Muscle layer of duodenum (tissue), 2 donors: ENCODE data around the gene SPRING1.
"Not testable (repeated sequence)": the region's sequence is repeated elsewhere in the genome, so short reads cannot be mapped to it uniquely, and the experiment has no call there.

ENCODE experiments used
- H3K27ac ChIP-seq: one replicate; pipeline ENCODE4 v1.7.0; 2013; ENCODE audit warnings: mild to moderate bottlenecking, low read length
- H3K27me3 ChIP-seq: one replicate; pipeline ENCODE4 v1.7.0; 2013; ENCODE audit warnings: low read depth, mild to moderate bottlenecking, control low read depth, low read length
- H3K36me3 ChIP-seq, 2 donors: one replicate each; pipeline ENCODE4 v1.7.0; 2013; ENCODE audit warnings: low read length in 2 of 2, control low read depth in 1 of 2, mild to moderate bottlenecking in 1 of 2; ENCODE audit not compliant: insufficient read depth in 2 of 2, control insufficient read depth in 1 of 2
- H3K4me1 ChIP-seq, 2 donors: one replicate each; pipeline ENCODE4 v1.7.0; 2013; ENCODE audit warnings: low read length in 2 of 2, mild to moderate bottlenecking in 2 of 2, control low read depth in 1 of 2, moderate library complexity in 1 of 2; ENCODE audit not compliant: insufficient read depth in 2 of 2, control insufficient read depth in 1 of 2
- H3K4me3 ChIP-seq, 2 donors: one replicate each; pipeline ENCODE4 v1.7.0; 2013; ENCODE audit warnings: low read length in 2 of 2, low read depth in 1 of 2, mild to moderate bottlenecking in 1 of 2
- H3K9me3 ChIP-seq, 2 donors: one replicate each; pipeline ENCODE4 v1.7.0; 2013; ENCODE audit warnings: low read length in 2 of 2, control low read depth in 1 of 2, mild to moderate bottlenecking in 1 of 2; ENCODE audit not compliant: control insufficient read depth in 1 of 2
- donor health status: healthy.

SPRING1 gene

GRCh38 chr12:116765271-116765670 lies 27.4 kb upstream of the SPRING1 start:
- Histone ChIP-seq H3K4me3 (no peak overlapping the region), H3K9me3 (no peaks in the 10 kb centered on the region), H3K4me1 (no peaks in the 10 kb centered on the region), H3K36me3 (no peaks in the 10 kb centered on the region), H3K27ac (no peak overlapping the region), H3K27me3 (no peaks in the 10 kb centered on the region)

- H3K4me3 ChIP-seq, result no peak overlapping the region
- no peaks in the 10 kb centered on the region for H3K36me3 ChIP-seq
- no peak overlapping the region for H3K27ac ChIP-seq
- no peaks in the 10 kb centered on the region for H3K9me3 ChIP-seq
- no peaks in the 10 kb centered on the region for H3K27me3 ChIP-seq
- no peaks in the 10 kb centered on the region for H3K4me1 ChIP-seq
These were observed 23.6 kb upstream of the SPRING1 start for GRCh38 chr12:116761499-116761898.

- no peaks in the 10 kb centered on the region for H3K9me3 ChIP-seq
- H3K27me3 ChIP-seq, result no peaks in the 10 kb centered on the region
- H3K36me3 ChIP-seq, result no peaks in the 10 kb centered on the region
- H3K4me1 ChIP-seq, result no peaks in the 10 kb centered on the region
- H3K27ac ChIP-seq, result no peak overlapping the region
- no peak overlapping the region for H3K4me3 ChIP-seq
These were observed 22.8 kb upstream of the SPRING1 start for GRCh38 chr12:116760622-116761020.

DNA sequence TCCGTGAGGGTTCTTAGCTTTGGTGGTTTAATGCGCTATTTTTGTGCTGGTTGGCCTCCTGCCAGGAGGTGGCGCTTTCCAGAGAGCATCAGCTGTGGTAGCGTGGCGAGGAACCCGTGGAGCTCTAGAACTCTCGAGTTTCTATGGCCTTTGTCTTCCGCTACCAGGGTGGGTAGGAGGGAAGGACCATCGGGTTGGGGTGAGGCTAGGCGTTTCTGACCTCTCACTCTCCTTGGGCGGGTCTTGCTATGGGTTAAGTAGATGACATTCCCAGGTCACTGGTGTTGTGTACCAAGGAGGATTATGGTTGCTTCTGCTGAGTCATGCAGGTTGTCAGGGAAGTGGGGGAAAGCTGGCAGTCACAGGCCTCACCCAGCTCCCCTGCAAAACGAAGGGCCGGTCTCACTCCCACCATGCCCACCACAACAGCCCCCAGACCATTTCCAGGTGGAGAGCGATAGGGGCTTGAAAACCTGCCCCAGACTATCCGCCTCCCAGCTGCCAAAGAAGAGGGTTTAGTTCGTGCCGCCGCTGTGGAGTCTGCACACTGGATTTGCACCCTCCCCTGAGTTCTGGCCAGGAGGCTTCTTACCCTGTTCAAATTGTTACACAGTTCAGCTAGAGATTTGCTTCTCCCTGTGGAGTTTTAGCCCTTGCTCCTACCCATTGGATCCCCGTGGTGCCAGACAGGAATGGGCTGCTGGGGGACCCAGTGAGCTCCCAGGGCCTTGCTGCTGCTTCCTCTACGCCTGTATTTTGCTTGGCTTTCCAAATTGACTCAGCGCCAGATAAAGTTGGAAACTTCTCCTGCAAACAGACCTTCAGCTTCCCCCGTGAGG lies 22.1 kb upstream of the SPRING1 start:
- Histone ChIP-seq H3K4me1 (no peaks in the 10 kb centered on the region), H3K4me3 (no peak overlapping the region), H3K27ac (no peak overlapping the region), H3K36me3 (no peaks in the 10 kb centered on the region), H3K9me3 (no peaks in the 10 kb centered on the region), H3K27me3 (no peaks in the 10 kb centered on the region)

- H3K27ac ChIP-seq, H3K36me3 ChIP-seq, H3K9me3 ChIP-seq, H3K27me3 ChIP-seq, H3K4me1 ChIP-seq, H3K4me3 ChIP-seq: not testable (repeated sequence)
These were observed 16.9 kb upstream of the SPRING1 start for GRCh38 chr12:116754783-116755182.

DNA sequence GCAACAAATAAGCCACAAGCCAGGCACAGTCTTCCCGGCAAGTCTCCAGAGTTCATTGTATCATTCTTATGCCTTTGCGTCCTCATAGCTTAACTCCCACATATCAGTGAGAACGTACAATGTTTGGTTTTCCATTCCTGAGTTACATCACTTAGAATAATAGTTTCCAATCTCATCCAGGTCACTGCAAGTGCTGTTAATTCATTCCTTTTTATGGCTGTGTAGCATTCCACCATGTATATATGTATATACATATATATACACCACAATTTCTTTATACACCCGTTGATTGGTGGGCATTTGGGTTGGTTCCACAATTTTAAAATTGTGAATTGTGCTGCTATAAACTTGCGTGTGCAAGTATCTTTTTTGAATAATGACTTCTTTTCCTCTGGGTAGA lies 16.2 kb upstream of the SPRING1 start:
- not testable (repeated sequence) for H3K27ac ChIP-seq, H3K36me3 ChIP-seq, H3K4me1 ChIP-seq, H3K9me3 ChIP-seq, H3K27me3 ChIP-seq, H3K4me3 ChIP-seq

DNA sequence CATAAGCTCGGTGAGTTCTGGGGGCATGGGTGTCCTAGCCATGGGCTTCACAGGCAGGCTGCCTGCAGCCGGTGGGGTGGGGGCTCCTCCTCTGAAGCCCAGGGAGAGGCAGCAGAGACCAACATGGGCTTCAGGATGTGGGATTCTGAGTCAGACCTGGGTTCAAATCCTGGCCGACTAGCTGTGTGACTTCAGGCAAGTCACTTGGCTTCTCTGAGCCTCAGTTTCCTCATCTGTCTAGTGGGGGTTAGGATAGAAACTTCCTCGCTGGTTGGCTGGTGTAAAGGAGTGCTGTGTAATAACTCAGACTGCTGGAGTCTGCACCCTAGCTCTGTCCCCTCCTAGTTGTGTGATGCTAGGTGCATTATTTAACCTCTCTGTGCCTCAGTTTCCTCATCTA lies 12.4 kb upstream of the SPRING1 start:
- no peaks in the 10 kb centered on the region for H3K9me3 ChIP-seq
- no peaks in the 10 kb centered on the region for H3K4me1 ChIP-seq
- no peaks in the 10 kb centered on the region for H3K36me3 ChIP-seq
- no peak overlapping the region for H3K4me3 ChIP-seq
- H3K27ac ChIP-seq, result no peak overlapping the region
- no peaks in the 10 kb centered on the region for H3K27me3 ChIP-seq

DNA sequence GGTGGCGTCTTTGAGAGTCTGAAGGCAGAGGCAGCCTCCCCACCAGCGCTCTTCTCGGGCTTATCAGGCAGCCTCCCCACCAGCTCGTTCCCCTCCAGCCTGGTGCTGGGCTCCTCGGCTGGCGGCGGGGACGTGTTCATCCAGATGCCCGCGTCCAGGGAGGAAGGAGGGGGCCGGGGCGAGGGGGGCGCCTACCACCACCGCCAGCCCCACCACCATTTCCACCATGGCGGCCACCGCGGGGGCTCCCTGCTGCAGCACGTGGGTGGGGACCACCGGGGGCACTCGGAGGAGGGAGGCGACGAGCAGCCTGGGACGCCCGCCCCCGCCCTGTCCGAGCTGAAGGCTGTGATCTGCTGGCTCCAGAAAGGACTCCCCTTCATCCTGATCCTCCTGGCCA lies 12.0 kb upstream of the SPRING1 start:
- Histone ChIP-seq H3K36me3 (no peaks in the 10 kb centered on the region), H3K4me3 (no peak overlapping the region)

GRCh38 chr12:116745554-116745953 lies 7.7 kb upstream of the SPRING1 start:
- Histone ChIP-seq H3K4me1 (no peaks in the 10 kb centered on the region), H3K9me3 (no peaks in the 10 kb centered on the region), H3K27me3 (no peaks in the 10 kb centered on the region), H3K36me3 (no peaks in the 10 kb centered on the region), H3K4me3 (no peak overlapping the region), H3K27ac (no peak overlapping the region)

More for the DNA sequence above, 12.0 kb upstream of the SPRING1 start:
- Histone ChIP-seq H3K9me3 (no peaks in the 10 kb centered on the region), H3K27me3 (no peaks in the 10 kb centered on the region), H3K27ac (no peak overlapping the region), H3K4me1 (no peaks in the 10 kb centered on the region)

- Histone ChIP-seq H3K9me3 (no peaks in the 10 kb centered on the region), H3K4me1 (no peaks in the 10 kb centered on the region), H3K4me3 (no peak overlapping the region), H3K27me3 (no peaks in the 10 kb centered on the region), H3K27ac (no peak overlapping the region), H3K36me3 (no peaks in the 10 kb centered on the region)
These were observed 6.9 kb upstream of the SPRING1 start for GRCh38 chr12:116744766-116745165.

GRCh38 chr12:116742787-116743186 lies 4.9 kb upstream of the SPRING1 start:
- not testable (repeated sequence) for H3K4me3 ChIP-seq, H3K9me3 ChIP-seq, H3K4me1 ChIP-seq

GRCh38 chr12:116739381-116739887 lies 1.6 kb upstream of the SPRING1 start:
- H3K27ac ChIP-seq, result no peak overlapping the region
- peaks cover 9 to 23% of the 10 kb centered on the region in 2 donors for H3K4me1 ChIP-seq
- no peak overlapping the region for H3K4me3 ChIP-seq
- no peaks in the 10 kb centered on the region for H3K27me3 ChIP-seq
- peaks cover 5 to 6% of the 10 kb centered on the region in 2 donors for H3K36me3 ChIP-seq
- H3K9me3 ChIP-seq, result no peaks in the 10 kb centered on the region

More at GRCh38 chr12:116742787-116743186, 4.9 kb upstream of the SPRING1 start:
- not testable (repeated sequence) for H3K27ac ChIP-seq, H3K27me3 ChIP-seq, H3K36me3 ChIP-seq
